ENCODE measurements around the gene BARX2. TPM values are rescaled to one million over a fixed set of nuclear protein-coding genes. Genes with fewer than 3 reads are reported as not detected.

The BARX2 gene
- total and polyA plus RNA-seq, 2 donors (not counting 3 experiments of a cell fraction or from before 2014, with no cell fraction given), result not detected

- no peak overlapping the region for H3K4me3 ChIP-seq (replicated peaks in 1 of 3; ENCODE audit: insufficient read depth in 1 of 3, low read depth in 1 of 3, low read length in 3 of 3)
- H3K79me2 ChIP-seq (ENCODE audit: control insufficient read depth, insufficient read depth, low read length), result no peaks in the 10 kb centered on the region
- intact Hi-C loops (cut with micrococcal nuclease), result no loop called here
- H3K4me1 ChIP-seq (ENCODE audit: control insufficient read depth, extremely low read depth, insufficient read depth, low read length), result no peaks in the 10 kb centered on the region
- TF ChIP-seq JUN (IDR thresholded peaks at IDR 0.05; ENCODE audit: borderline replicate concordance, insufficient read depth, insufficient read length, low read depth) (no peak), MAX (IDR thresholded peaks at IDR 0.05; ENCODE audit: insufficient read depth, insufficient read length) (no peak), POLR2AphosphoS5 (IDR thresholded peaks at IDR 0.05; ENCODE audit: insufficient read depth, low read depth, low read length) (no peak), GATA2 (IDR thresholded peaks at IDR 0.05; ENCODE audit: insufficient read depth, insufficient read length, low read depth, low read length) (no peak), MYC (IDR thresholded peaks at IDR 0.05; ENCODE audit: low read depth, low read length) (no peak), POLR2A (IDR thresholded peaks at IDR 0.05; ENCODE audit: low read depth, low read length) (no peak), FOS (IDR thresholded peaks at IDR 0.05; ENCODE audit: borderline replicate concordance, insufficient read depth, low read length) (no peak), CTCF (IDR thresholded peaks at IDR 0.05; ENCODE audit: extremely low read depth in 1 of 2, insufficient read depth in 1 of 2, low read depth in 1 of 2, low read length in 2 of 2) (no peak)
- no peak for DNase-seq (ENCODE audit: low read depth, low spot score)
- dilution Hi-C loops (cut with MboI; ENCODE audit: extremely low pct_ligation_motif_present, low sequenced_read_pairs), result no loop called here
- no peak overlapping the region for H3K4me2 ChIP-seq (ENCODE audit: insufficient read depth, low read length)
- no peak for FAIRE-seq
- H3K27ac ChIP-seq (ENCODE audit: insufficient read depth, low read depth, low read length), result no peak overlapping the region
- no peak overlapping the region for H2AFZ ChIP-seq (ENCODE audit: low read depth, low read length)
- H3K27me3 ChIP-seq (ENCODE audit: control insufficient read depth in 2 of 2, insufficient read depth in 2 of 2, low read length in 2 of 2), result no peaks in the 10 kb centered on the region
- ChIA-PET POLR2A (no interaction called here), CTCF (no interaction called here)
- H3K36me3 ChIP-seq (ENCODE audit: control insufficient read depth in 2 of 2, extremely low read depth in 1 of 2, insufficient read depth in 2 of 2, low read length in 2 of 2), result no peaks in the 10 kb centered on the region
- no TSS peak for BruUV-seq (replicated peaks)
- H3K9me1 ChIP-seq (replicated peaks; ENCODE audit: control insufficient read depth, extremely low read depth, insufficient read depth, low read length), result no peaks in the 10 kb centered on the region
- H4K20me1 ChIP-seq (replicated peaks; ENCODE audit: control insufficient read depth, extremely low read depth, insufficient read depth, low read length), result no peaks in the 10 kb centered on the region
- no peaks in the 10 kb centered on the region for H3K9me3 ChIP-seq (replicated peaks; ENCODE audit: control insufficient read depth, insufficient read depth, low read length)
- no peak overlapping the region for H3K9ac ChIP-seq (replicated peaks; ENCODE audit: extremely low read depth, insufficient read depth, low read length)
Measured at GRCh38 chr11:129386795-129387397, 11.2 kb downstream of the BARX2 start.

Measured in endothelial cell of umbilical vein (primary cell).